ENCODE data around the gene SSTR1.

GRCh38 chr14:38261620-38262019 lies 53.9 kb downstream of the SSTR1 start:
- TF ChIP-seq CTCF (IDR thresholded peaks at IDR 0.05; ENCODE audit: low read depth, low read length, poor library complexity, severe bottlenecking) (no peak), EZH2phosphoT487 (IDR thresholded peaks at IDR 0.05; ENCODE audit: borderline replicate concordance, low read length) (no peak)
